HG02884 (cell line): ENCODE data around the gene DYRK1A.

Experiments used
- ATAC-seq: cut with Tn5 transposase; IDR thresholded peaks from one replicate; pipeline ENCODE4 v1.9.1; 2021; ENCODE audit warnings: mild to moderate bottlenecking, moderate library complexity; ENCODE audit not compliant: unreplicated experiment

The DYRK1A gene

GRCh38 chr21:37365517-37366481 lies 774 bp upstream of the DYRK1A start:
- ATAC-seq: peak; percentile 19

GRCh38 chr21:37367336-37367702 lies 746 bp downstream of the DYRK1A start:
- ATAC-seq: no peak

GRCh38 chr21:37367703-37368540 lies 1.3 kb downstream of the DYRK1A start:
- ATAC-seq: no peak

GRCh38 chr21:37368541-37369279 lies 2.1 kb downstream of the DYRK1A start:
- ATAC-seq: no peak

GRCh38 chr21:37369307-37369854 lies 2.8 kb downstream of the DYRK1A start:
- ATAC-seq: no peak

GRCh38 chr21:37370152-37371040 lies 3.8 kb downstream of the DYRK1A start:
- no peak for ATAC-seq

GRCh38 chr21:37371041-37371397 lies 4.4 kb downstream of the DYRK1A start:
- no peak for ATAC-seq

- no peak for ATAC-seq
Observed at GRCh38 chr21:37372127-37372731, 5.7 kb downstream of the DYRK1A start.

- ATAC-seq: no peak
Observed at GRCh38 chr21:37372951-37373350, 6.4 kb downstream of the DYRK1A start.

GRCh38 chr21:37373539-37373938 lies 7.0 kb downstream of the DYRK1A start:
- no peak for ATAC-seq

GRCh38 chr21:37374027-37374426 lies 7.5 kb downstream of the DYRK1A start:
- ATAC-seq: no peak

GRCh38 chr21:37375866-37376574 lies 9.4 kb downstream of the DYRK1A start:
- ATAC-seq: no peak

- no peak for ATAC-seq
Observed at GRCh38 chr21:37378700-37379139, 12.1 kb downstream of the DYRK1A start.

- no peak for ATAC-seq
Observed at GRCh38 chr21:37380349-37381323, 14.1 kb downstream of the DYRK1A start.

GRCh38 chr21:37381883-37382585 lies 15.5 kb downstream of the DYRK1A start:
- ATAC-seq: no peak

- no peak for ATAC-seq
Observed at GRCh38 chr21:37383086-37383485, 16.5 kb downstream of the DYRK1A start.

GRCh38 chr21:37383784-37384311 lies 17.3 kb downstream of the DYRK1A start:
- no peak for ATAC-seq
